ENCODE data around the gene MEX3A. TPM values are rescaled to one million over a fixed set of nuclear protein-coding genes. Genes with fewer than 3 reads are reported as not detected.

MEX3A gene
- total and polyA plus RNA-seq, 2 experiments from 2014 or later, result 18.5 to 38.1 TPM

DNA sequence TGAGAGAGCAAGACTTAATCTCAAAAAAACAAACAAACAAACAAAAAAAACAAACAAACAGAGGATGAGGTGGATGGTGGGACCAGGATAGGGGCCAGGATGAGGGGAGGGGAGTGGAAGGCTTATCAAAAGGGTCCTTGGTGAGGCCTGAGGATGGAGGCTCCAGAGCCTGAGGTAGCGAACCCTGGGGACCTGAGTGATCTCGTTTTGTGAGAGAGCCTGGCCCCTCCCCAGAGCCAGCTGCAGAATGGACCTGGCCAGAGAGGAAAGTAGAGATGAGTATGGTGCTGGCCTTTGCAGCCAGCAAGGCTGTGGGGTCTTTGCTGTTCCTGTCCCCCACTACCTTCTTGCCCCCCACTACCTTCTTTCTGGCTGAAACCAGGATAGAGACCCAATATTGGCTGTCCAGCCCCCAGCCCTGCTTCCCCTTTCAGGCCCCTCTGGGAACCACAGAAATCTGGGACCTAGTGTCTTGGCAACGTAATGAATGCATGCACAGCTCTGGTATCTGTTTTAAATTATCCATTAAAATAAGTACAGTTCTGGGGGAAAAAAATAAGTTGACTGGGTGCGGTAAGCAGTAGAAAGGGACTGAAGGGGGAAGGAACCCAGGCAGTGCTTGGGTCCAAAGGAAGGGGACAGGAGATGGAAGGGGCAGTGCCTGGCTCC lies 31.2 kb upstream of the MEX3A start:
- Mint-ChIP-seq H3K4me1 (peaks cover 31% of the 10 kb centered on the region), H3K36me3 (ENCODE audit: low read depth) (no peaks in the 10 kb centered on the region), H3K27ac (no peak overlapping the region), H3K4me3 (peak overlapping the region; percentile 90), H3K9me3 (no peaks in the 10 kb centered on the region), H3K27me3 (ENCODE audit: insufficient read depth, low read depth, poor library complexity) (peaks cover 36% of the 10 kb centered on the region)
- H3K36me3 ChIP-seq (ENCODE audit: insufficient read depth), result no peaks in the 10 kb centered on the region
- H3K4me2 ChIP-seq, result peak overlapping the region; percentile 99
- H3K27me3 ChIP-seq (ENCODE audit: insufficient read depth), result peaks cover 12% of the 10 kb centered on the region; the same call in 1 of the 2 replicates
- no peaks in the 10 kb centered on the region for H3K9me2 ChIP-seq (ENCODE audit: insufficient read depth)
- H3F3A ChIP-seq (replicated peaks; ENCODE audit: low read depth), result 0 out of 2 replicates have a peak, but pooled peaks cover 20% of the 10 kb centered on the region
- peak overlapping the region; percentile 99 for H3K4me3 ChIP-seq
- no peaks in the 10 kb centered on the region; the same call in 1 of the 2 replicates for H4K20me1 ChIP-seq (replicated peaks; ENCODE audit: insufficient read depth)
- ATAC-seq, result no peak
- no peak overlapping the region for H3K27ac ChIP-seq (ENCODE audit: low read depth)
- no peak for DNase-seq (ENCODE audit: low spot score)
- TF ChIP-seq, protein P1, sequence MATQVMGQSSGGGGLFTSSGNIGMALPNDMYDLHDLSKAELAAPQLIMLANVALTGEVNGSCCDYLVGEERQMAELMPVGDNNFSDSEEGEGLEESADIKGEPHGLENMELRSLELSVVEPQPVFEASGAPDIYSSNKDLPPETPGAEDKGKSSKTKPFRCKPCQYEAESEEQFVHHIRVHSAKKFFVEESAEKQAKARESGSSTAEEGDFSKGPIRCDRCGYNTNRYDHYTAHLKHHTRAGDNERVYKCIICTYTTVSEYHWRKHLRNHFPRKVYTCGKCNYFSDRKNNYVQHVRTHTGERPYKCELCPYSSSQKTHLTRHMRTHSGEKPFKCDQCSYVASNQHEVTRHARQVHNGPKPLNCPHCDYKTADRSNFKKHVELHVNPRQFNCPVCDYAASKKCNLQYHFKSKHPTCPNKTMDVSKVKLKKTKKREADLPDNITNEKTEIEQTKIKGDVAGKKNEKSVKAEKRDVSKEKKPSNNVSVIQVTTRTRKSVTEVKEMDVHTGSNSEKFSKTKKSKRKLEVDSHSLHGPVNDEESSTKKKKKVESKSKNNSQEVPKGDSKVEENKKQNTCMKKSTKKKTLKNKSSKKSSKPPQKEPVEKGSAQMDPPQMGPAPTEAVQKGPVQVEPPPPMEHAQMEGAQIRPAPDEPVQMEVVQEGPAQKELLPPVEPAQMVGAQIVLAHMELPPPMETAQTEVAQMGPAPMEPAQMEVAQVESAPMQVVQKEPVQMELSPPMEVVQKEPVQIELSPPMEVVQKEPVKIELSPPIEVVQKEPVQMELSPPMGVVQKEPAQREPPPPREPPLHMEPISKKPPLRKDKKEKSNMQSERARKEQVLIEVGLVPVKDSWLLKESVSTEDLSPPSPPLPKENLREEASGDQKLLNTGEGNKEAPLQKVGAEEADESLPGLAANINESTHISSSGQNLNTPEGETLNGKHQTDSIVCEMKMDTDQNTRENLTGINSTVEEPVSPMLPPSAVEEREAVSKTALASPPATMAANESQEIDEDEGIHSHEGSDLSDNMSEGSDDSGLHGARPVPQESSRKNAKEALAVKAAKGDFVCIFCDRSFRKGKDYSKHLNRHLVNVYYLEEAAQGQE (IDR thresholded peaks at IDR 0.05; ENCODE audit: unreplicated experiment), result no peak
- TF ChIP-seq, protein P2, sequence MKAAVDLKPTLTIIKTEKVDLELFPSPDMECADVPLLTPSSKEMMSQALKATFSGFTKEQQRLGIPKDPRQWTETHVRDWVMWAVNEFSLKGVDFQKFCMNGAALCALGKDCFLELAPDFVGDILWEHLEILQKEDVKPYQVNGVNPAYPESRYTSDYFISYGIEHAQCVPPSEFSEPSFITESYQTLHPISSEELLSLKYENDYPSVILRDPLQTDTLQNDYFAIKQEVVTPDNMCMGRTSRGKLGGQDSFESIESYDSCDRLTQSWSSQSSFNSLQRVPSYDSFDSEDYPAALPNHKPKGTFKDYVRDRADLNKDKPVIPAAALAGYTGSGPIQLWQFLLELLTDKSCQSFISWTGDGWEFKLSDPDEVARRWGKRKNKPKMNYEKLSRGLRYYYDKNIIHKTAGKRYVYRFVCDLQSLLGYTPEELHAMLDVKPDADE (IDR thresholded peaks at IDR 0.05), result no peak
- TF ChIP-seq JUNB (IDR thresholded peaks at IDR 0.05; ENCODE audit: unreplicated experiment), result no peak
- TF ChIP-seq NANOG (IDR thresholded peaks at IDR 0.05; ENCODE audit: borderline replicate concordance), result no peak
- no peak for TF ChIP-seq CREB1 (CRISPR knock-in tag; IDR thresholded peaks at IDR 0.05; ENCODE audit: low read depth)
- peaks cover 22% of the 10 kb centered on the region for H3K79me2 ChIP-seq (replicated peaks; ENCODE audit: insufficient read depth)
- no peak overlapping the region for H2AFZ ChIP-seq
- H3K4me1 ChIP-seq (ENCODE audit: insufficient read depth), result peaks cover 20% of the 10 kb centered on the region

DNA sequence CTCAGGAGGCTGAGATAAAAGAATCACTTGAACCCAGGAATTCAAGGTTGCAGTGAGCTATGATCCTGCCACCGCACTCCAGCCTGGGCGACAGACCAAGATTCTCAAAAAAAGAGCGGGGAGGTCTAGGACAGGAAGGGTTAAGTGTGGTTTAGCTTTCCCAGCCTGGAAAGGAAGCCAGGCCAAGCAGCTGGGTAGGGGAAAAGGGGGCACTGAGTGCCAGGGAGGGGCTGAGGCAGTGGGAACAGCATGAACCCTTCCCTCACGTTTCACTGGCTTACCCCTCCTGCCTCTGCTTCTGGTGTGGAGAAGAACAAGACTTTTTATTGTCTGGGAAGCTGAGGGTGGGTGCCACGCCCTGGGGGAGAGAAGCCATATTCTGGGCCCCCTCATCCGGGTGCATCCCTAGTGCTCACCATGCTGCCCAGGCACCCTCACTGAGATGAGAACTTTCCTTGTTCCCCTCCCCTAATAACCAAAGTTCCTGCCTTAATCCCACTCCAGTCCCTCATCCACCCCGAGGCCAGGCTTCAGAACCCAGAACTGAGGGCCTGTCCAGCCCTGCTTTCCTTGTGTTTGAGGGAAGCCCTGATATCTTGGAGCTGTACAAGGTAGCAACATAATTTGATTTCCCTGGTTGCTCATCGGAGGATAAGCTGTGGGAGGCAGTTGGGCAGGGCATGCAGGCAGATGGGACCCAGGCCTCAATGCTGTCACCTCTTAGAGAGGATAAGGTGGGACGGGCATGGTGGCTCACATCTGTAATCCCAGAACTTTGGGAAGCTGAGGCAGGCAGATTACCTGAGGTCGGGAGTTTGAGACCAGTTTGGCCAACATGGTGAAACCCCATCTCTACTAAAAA lies 30.2 kb upstream of the MEX3A start:
- H3F3A ChIP-seq (replicated peaks; ENCODE audit: low read depth), result peaks cover 27% of the 10 kb centered on the region
- no peak overlapping the region for H3K4me2 ChIP-seq
- DNase-seq (ENCODE audit: low spot score) (no peak), ATAC-seq (no peak)
- peaks cover 27% of the 10 kb centered on the region for H3K4me1 ChIP-seq (ENCODE audit: insufficient read depth)
- no peaks in the 10 kb centered on the region for H3K9me2 ChIP-seq (ENCODE audit: insufficient read depth)
- Mint-ChIP-seq H3K36me3 (ENCODE audit: low read depth) (no peaks in the 10 kb centered on the region), H3K27ac (no peak overlapping the region), H3K4me1 (peaks cover 37% of the 10 kb centered on the region), H3K4me3 (no peak overlapping the region), H3K27me3 (ENCODE audit: insufficient read depth, low read depth, poor library complexity) (peaks cover 36% of the 10 kb centered on the region), H3K9me3 (no peaks in the 10 kb centered on the region)
- peaks cover 13% of the 10 kb centered on the region for H3K79me2 ChIP-seq (replicated peaks; ENCODE audit: insufficient read depth)
- no peaks in the 10 kb centered on the region; the same call in 1 of the 2 replicates for H4K20me1 ChIP-seq (replicated peaks; ENCODE audit: insufficient read depth)
- H3K27ac ChIP-seq (ENCODE audit: low read depth), result no peak overlapping the region
- no peak overlapping the region for H3K4me3 ChIP-seq
- no peaks in the 10 kb centered on the region for H3K36me3 ChIP-seq (ENCODE audit: insufficient read depth)
- H3K27me3 ChIP-seq (ENCODE audit: insufficient read depth), result peaks cover 12% of the 10 kb centered on the region; the same call in 1 of the 2 replicates
- no peak overlapping the region for H2AFZ ChIP-seq
- TF ChIP-seq NANOG (IDR thresholded peaks at IDR 0.05; ENCODE audit: borderline replicate concordance) (no peak), ZNF114 (CRISPR knock-in tag; IDR thresholded peaks at IDR 0.05) (no peak), JUNB (IDR thresholded peaks at IDR 0.05; ENCODE audit: unreplicated experiment) (no peak), POLR2AphosphoS5 (IDR thresholded peaks at IDR 0.05; ENCODE audit: low read depth) (no peak), STAT1 (IDR thresholded peaks at IDR 0.05; ENCODE audit: unreplicated experiment) (no peak)
- TF ChIP-seq, protein P1 (IDR thresholded peaks at IDR 0.05; ENCODE audit: unreplicated experiment), result no peak
